HepG2 (cell line): ENCODE results near the gene DNAJB11. TPM values are rescaled to one million over a fixed set of nuclear protein-coding genes. Genes with fewer than 3 reads are reported as not detected.

Experiments used
- CEBPG ChIP-seq: IDR thresholded peaks from 2 replicates; pipeline ENCODE4 v1.6.1; 2016
- FOXA1 ChIP-seq, 2 experiments: fragments of 450-650 bp in 1 of 2; sonication (generic) in 1 of 2; formaldehyde crosslinking in 1 of 2; IDR thresholded peaks; 2 replicates each; pipeline versions ENCODE4 v1.4.0 to v1.6.1; 2016 to 2020; ENCODE audit warnings: missing genetic modification reagents in 1 of 2
- FOXA3 ChIP-seq: IDR thresholded peaks from 2 replicates; pipeline ENCODE4 v1.6.1; 2016; ENCODE audit warnings: missing genetic modification reagents, missing compliant biosample characterization
- FOXP1 ChIP-seq, 2 experiments: fragments of 450-650 bp in 1 of 2; IDR thresholded peaks; 2 replicates each; pipeline ENCODE4 v1.6.1; 2017 to 2018; ENCODE audit warnings: antibody characterized with exemption in 1 of 2
- HNF4A ChIP-seq: sonication (generic); formaldehyde crosslinking; IDR thresholded peaks from 2 replicates; pipeline ENCODE4 v1.4.0; 2020; ENCODE audit warnings: missing genetic modification reagents
- HNF4G ChIP-seq, 2 experiments: sonication (generic) in 1 of 2; formaldehyde crosslinking in 1 of 2; IDR thresholded peaks; 2 replicates each; pipeline versions ENCODE4 v1.4.0 to v1.6.1; 2011 to 2020; ENCODE audit warnings: borderline replicate concordance in 2 of 2, low read depth in 2 of 2, mild to moderate bottlenecking in 2 of 2, low read length in 1 of 2, missing genetic modification reagents in 1 of 2, moderate library complexity in 1 of 2
- IKZF5 ChIP-seq: IDR thresholded peaks from 2 replicates; pipeline ENCODE4 v1.6.1; 2018; ENCODE audit warnings: missing genetic modification reagents, mild to moderate bottlenecking, missing compliant biosample characterization
- IRF2 ChIP-seq: IDR thresholded peaks from 2 replicates; pipeline ENCODE4 v1.6.1; 2018; ENCODE audit warnings: missing genetic modification reagents, missing compliant biosample characterization
- KLF11 ChIP-seq: IDR thresholded peaks from 2 replicates; pipeline ENCODE4 v1.6.1; 2016; ENCODE audit warnings: missing compliant biosample characterization
- MTA1 ChIP-seq: sonication (generic); formaldehyde crosslinking; IDR thresholded peaks from 2 replicates; pipeline ENCODE4 v1.4.0; 2020; ENCODE audit warnings: missing genetic modification reagents, mild to moderate bottlenecking, borderline replicate concordance
- RFX3 ChIP-seq: IDR thresholded peaks from 2 replicates; pipeline ENCODE4 v1.6.1; 2016; ENCODE audit warnings: missing biosample characterization, missing genetic modification reagents
- SMAD1 ChIP-seq: sonication (generic); formaldehyde crosslinking; IDR thresholded peaks from 2 replicates; pipeline ENCODE4 v1.4.0; 2020; ENCODE audit warnings: missing genetic modification reagents, low read depth, mild to moderate bottlenecking, borderline replicate concordance
- ZFP36 ChIP-seq: fragments of 150-350 bp; IDR thresholded peaks from 2 replicates; pipeline ENCODE4 v1.6.1; 2018; ENCODE audit warnings: borderline replicate concordance, low read length, low read depth; ENCODE audit not compliant: partially characterized antibody
- ZFP36L1 ChIP-seq: sonication (generic); formaldehyde crosslinking; IDR thresholded peaks from 2 replicates; pipeline ENCODE4 v1.8.0; 2022; ENCODE audit warnings: mild to moderate bottlenecking, missing genetic modification reagents, moderate library complexity
- ZNF850 ChIP-seq: sonication (generic); formaldehyde crosslinking; conservative IDR thresholded peaks from 2 replicates; pipeline ENCODE4 v1.9.0; 2021; ENCODE audit warnings: mild to moderate bottlenecking, missing genetic modification reagents
- polyA plus RNA-seq, 8 experiments: library from polyadenylated mRNA; depleted of rRNA in 3 of 8; stranded (reverse) in 7 of 8; unstranded in 1 of 8; fragments of >200 nt; fragmentation: Illumina TruSeq in 4 of 8; extraction: Trizol in 4 of 8; gene quantifications; 2 replicates each; pipeline versions ENCODE4 v1.2.1 to v1.2.3, GENCODE V29; 2011 to 2016; ENCODE audit warnings: low read depth in 4 of 8, missing spikeins in 1 of 8, mixed read lengths in 1 of 8; ENCODE audit not compliant: insufficient read depth in 1 of 8
- total RNA-seq, 5 experiments: library from RNA; depleted of rRNA; stranded (reverse); fragments of >200 nt; fragmentation: Illumina TruSeq; extraction: Trizol; gene quantifications; 2 replicates each; pipeline ENCODE4 v1.2.3, GENCODE V29; 2016; ENCODE audit warnings: low read depth in 1 of 5
- TF ChIP-seq, protein P1 (sequence below): sonication (generic); formaldehyde crosslinking; IDR thresholded peaks from 2 replicates; pipeline ENCODE4 v1.4.0; 2020; ENCODE audit warnings: missing genetic modification reagents
- TF ChIP-seq, protein P2 (sequence below): IDR thresholded peaks from 2 replicates; pipeline ENCODE4 v1.6.1; 2016
- TF ChIP-seq, protein P3 (sequence below): IDR thresholded peaks from 2 replicates; pipeline ENCODE4 v1.6.1; 2016
- TF ChIP-seq, protein P4 (sequence below): sonication (generic); formaldehyde crosslinking; IDR thresholded peaks from 2 replicates; pipeline ENCODE4 v1.4.0; 2020; ENCODE audit warnings: low read depth, missing genetic modification reagents

DNAJB11 gene
- total and polyA plus RNA-seq, 2 of the 13 experiments (the other 11 are each of a cell fraction or from before 2014, with no cell fraction given) = 41.0 to 132 TPM

GRCh38 chr3:186590580-186591295, 20.2 kb downstream of the DNAJB11 start (continued):
- TF ChIP-seq, protein P1, sequence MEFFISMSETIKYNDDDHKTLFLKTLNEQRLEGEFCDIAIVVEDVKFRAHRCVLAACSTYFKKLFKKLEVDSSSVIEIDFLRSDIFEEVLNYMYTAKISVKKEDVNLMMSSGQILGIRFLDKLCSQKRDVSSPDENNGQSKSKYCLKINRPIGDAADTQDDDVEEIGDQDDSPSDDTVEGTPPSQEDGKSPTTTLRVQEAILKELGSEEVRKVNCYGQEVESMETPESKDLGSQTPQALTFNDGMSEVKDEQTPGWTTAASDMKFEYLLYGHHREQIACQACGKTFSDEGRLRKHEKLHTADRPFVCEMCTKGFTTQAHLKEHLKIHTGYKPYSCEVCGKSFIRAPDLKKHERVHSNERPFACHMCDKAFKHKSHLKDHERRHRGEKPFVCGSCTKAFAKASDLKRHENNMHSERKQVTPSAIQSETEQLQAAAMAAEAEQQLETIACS = no peak
- no peak for TF ChIP-seq ZFP36
- TF ChIP-seq ZNF850 (CRISPR knock-in tag) = no peak
- peak; percentile 51; the same call in 1 of the 2 replicates for TF ChIP-seq FOXA3 (CRISPR knock-in tag)
- TF ChIP-seq HNF4G (IDR thresholded peaks at IDR 0.05; ENCODE audit: borderline replicate concordance, low read depth, low read length) = peak; percentile 58
- TF ChIP-seq HNF4G (CRISPR knock-in tag; IDR thresholded peaks at IDR 0.05; ENCODE audit: borderline replicate concordance, low read depth) = peak; percentile 32; the same call in 1 of the 2 replicates
- TF ChIP-seq IRF2 = 0 out of 2 replicates have a peak, but pooled peaks have one; percentile 16
- TF ChIP-seq IKZF5 (CRISPR knock-in tag) = no peak
- TF ChIP-seq RFX3 (CRISPR knock-in tag) = no peak
- no peak for TF ChIP-seq KLF11
- TF ChIP-seq, protein P2, sequence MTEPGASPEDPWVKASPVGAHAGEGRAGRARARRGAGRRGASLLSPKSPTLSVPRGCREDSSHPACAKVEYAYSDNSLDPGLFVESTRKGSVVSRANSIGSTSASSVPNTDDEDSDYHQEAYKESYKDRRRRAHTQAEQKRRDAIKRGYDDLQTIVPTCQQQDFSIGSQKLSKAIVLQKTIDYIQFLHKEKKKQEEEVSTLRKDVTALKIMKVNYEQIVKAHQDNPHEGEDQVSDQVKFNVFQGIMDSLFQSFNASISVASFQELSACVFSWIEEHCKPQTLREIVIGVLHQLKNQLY = no peak
- no peak for TF ChIP-seq FOXP1 (IDR thresholded peaks at IDR 0.05)
- TF ChIP-seq FOXP1 (CRISPR knock-in tag; IDR thresholded peaks at IDR 0.05) = peak; percentile 22; the same call in 1 of the 2 replicates
- no peak for TF ChIP-seq FOXA1 (IDR thresholded peaks at IDR 0.05)
- TF ChIP-seq FOXA1 (CRISPR knock-in tag; IDR thresholded peaks at IDR 0.05) = no peak
- no peak for TF ChIP-seq ZFP36L1
- no peak for TF ChIP-seq SMAD1 (CRISPR knock-in tag)
- peak; percentile 2; the same call in 1 of the 2 replicates for TF ChIP-seq CEBPG (CRISPR knock-in tag)
- TF ChIP-seq, protein P3, sequence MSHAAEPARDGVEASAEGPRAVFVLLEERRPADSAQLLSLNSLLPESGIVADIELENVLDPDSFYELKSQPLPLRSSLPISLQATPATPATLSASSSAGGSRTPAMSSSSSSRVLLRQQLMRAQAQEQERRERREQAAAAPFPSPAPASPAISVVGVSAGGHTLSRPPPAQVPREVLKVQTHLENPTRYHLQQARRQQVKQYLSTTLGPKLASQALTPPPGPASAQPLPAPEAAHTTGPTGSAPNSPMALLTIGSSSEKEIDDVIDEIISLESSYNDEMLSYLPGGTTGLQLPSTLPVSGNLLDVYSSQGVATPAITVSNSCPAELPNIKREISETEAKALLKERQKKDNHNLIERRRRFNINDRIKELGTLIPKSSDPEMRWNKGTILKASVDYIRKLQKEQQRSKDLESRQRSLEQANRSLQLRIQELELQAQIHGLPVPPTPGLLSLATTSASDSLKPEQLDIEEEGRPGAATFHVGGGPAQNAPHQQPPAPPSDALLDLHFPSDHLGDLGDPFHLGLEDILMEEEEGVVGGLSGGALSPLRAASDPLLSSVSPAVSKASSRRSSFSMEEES (CRISPR knock-in tag) = no peak
- TF ChIP-seq, protein P4, sequence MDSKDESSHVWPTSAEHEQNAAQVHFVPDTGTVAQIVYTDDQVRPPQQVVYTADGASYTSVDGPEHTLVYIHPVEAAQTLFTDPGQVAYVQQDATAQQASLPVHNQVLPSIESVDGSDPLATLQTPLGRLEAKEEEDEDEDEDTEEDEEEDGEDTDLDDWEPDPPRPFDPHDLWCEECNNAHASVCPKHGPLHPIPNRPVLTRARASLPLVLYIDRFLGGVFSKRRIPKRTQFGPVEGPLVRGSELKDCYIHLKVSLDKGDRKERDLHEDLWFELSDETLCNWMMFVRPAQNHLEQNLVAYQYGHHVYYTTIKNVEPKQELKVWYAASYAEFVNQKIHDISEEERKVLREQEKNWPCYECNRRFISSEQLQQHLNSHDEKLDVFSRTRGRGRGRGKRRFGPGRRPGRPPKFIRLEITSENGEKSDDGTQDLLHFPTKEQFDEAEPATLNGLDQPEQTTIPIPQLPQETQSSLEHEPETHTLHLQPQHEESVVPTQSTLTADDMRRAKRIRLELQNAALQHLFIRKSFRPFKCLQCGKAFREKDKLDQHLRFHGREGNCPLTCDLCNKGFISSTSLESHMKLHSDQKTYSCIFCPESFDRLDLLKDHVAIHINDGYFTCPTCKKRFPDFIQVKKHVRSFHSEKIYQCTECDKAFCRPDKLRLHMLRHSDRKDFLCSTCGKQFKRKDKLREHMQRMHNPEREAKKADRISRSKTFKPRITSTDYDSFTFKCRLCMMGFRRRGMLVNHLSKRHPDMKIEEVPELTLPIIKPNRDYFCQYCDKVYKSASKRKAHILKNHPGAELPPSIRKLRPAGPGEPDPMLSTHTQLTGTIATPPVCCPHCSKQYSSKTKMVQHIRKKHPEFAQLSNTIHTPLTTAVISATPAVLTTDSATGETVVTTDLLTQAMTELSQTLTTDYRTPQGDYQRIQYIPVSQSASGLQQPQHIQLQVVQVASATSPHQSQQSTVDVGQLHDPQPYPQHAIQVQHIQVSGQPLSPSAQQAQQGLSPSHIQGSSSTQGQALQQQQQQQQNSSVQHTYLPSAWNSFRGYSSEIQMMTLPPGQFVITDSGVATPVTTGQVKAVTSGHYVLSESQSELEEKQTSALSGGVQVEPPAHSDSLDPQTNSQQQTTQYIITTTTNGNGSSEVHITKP (CRISPR knock-in tag) = 0 out of 2 replicates have a peak, but pooled peaks have one; percentile 41
- TF ChIP-seq HNF4A (CRISPR knock-in tag) = peak; percentile 64
- TF ChIP-seq MTA1 (CRISPR knock-in tag) = no peak
